ENCODE measurements around the gene EPB41L5. TPM values are rescaled to one million over a fixed set of nuclear protein-coding genes. Genes with fewer than 3 reads are reported as not detected.

EPB41L5 gene
- total and polyA plus RNA-seq, 9 of the 15 experiments (the other 6 are each of a cell fraction or from before 2014, with no cell fraction given) = 2.3 to 14.1 (median 8.2) TPM

GRCh38 chr2:120223034-120223912, 210.4 kb downstream of the EPB41L5 start, which contains the start of gene TMEM185B (continued):
- TF ChIP-seq TFE3 (CRISPR knock-in tag; IDR thresholded peaks at IDR 0.05) = peak; percentile 95
- peak; percentile 94 for TF ChIP-seq USF1 (CRISPR knock-in tag; IDR thresholded peaks at IDR 0.05)
- no peak for TF ChIP-seq ZNF695 (CRISPR knock-in tag; IDR thresholded peaks at IDR 0.05)
- no peak for TF ChIP-seq AFF1 (IDR thresholded peaks at IDR 0.05; ENCODE audit: low read depth in 1 of 2, partially characterized antibody in 2 of 2)
- TF ChIP-seq ZBTB49 (CRISPR knock-in tag; IDR thresholded peaks at IDR 0.05; ENCODE audit: borderline replicate concordance) = no peak
- TF ChIP-seq SRSF7 (optimal IDR thresholded peaks at IDR 0.05; ENCODE audit: low read depth, low read length) = no peak
- peak; percentile 91 for TF ChIP-seq POLR2H (tag; IDR thresholded peaks at IDR 0.05; ENCODE audit: low read depth)
